ENCODE data around the gene SRPK2. TPM values are rescaled to one million over a fixed set of nuclear protein-coding genes. Genes with fewer than 3 reads are reported as not detected.

Gene SRPK2
- total and polyA plus RNA-seq, 9 donors = 15.2 to 50.0 (median 37.8) TPM

DNA sequence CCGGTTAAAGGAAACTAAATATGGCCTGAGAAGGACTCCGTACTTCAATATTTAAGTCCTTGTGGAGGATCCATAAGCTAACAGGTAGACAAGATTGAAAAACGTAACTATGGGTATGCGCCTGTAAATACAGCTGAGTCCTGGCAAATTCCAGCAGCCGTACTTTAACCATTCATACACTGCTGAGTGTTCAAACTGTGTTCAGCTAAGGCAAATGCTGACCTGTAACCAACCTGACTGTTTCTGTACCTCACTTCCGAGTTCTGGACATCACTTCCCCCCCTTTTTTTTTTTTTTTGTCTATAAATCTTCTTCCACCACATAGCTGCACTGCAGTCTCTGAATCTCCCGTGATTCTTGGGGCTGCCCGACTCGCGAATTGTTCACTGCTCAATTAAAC lies 69.1 kb downstream of the SRPK2 start:
- H3K27me3 ChIP-seq = no peaks in the 10 kb centered on the region
- no peak for DNase-seq
- no peak for TF ChIP-seq EP300 (IDR thresholded peaks at IDR 0.05)
- TF ChIP-seq, protein P1, sequence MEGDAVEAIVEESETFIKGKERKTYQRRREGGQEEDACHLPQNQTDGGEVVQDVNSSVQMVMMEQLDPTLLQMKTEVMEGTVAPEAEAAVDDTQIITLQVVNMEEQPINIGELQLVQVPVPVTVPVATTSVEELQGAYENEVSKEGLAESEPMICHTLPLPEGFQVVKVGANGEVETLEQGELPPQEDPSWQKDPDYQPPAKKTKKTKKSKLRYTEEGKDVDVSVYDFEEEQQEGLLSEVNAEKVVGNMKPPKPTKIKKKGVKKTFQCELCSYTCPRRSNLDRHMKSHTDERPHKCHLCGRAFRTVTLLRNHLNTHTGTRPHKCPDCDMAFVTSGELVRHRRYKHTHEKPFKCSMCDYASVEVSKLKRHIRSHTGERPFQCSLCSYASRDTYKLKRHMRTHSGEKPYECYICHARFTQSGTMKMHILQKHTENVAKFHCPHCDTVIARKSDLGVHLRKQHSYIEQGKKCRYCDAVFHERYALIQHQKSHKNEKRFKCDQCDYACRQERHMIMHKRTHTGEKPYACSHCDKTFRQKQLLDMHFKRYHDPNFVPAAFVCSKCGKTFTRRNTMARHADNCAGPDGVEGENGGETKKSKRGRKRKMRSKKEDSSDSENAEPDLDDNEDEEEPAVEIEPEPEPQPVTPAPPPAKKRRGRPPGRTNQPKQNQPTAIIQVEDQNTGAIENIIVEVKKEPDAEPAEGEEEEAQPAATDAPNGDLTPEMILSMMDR (IDR thresholded peaks at IDR 0.05) = no peak
- TF ChIP-seq POLR2A (IDR thresholded peaks at IDR 0.05) = no peak
- H3K27ac ChIP-seq = no peak overlapping the region
- no peak overlapping the region for H3K4me3 ChIP-seq
- peaks cover 3% of the 10 kb centered on the region for H3K4me1 ChIP-seq (ENCODE audit: insufficient read depth)
- intact Hi-C loops (cut with DNase I) = no loop called here
- no peaks in the 10 kb centered on the region for H3K36me3 ChIP-seq
- 65 to 86% (median 82%) methylated on average over 10 of the region's 10 CpGs for WGBS, 3 donors
- no peaks in the 10 kb centered on the region for H3K9me3 ChIP-seq

DNA sequence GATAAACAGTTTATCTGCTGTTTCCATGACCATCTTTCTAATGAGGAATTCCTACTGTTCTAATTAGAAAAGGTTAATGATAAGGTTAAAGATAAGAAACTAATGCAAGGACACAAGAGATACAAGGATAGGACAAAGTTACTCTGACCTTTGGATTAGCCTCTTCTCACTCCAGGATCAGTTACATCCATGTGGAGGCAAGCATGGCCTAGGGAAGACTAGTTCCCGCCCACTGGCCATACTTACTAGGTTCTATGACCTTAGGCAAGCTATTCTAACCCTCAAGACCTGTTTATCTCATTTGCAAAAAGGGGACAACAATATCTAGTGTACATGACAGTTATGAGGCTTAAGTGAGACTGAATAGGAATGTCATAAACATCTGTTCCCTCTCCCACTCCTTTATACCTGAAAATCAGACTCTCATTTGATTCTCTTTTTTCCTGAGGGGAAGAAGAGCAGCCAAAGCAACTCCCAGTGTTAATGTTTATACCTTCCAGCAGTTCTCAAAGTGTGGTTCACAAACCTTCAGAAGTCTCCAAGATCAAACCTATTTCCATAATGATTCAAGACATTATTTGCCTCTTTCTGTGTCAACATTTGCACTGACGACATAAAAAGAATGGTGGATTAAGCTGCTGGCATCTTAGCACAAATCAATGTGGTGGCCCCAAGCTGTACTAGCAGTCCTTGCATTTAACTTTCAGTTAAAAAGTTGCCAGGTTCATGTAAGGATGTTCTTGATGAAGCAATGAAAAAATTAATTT lies 72.0 kb downstream of the SRPK2 start:
- H3K27ac ChIP-seq = no peak overlapping the region
- TF ChIP-seq, protein P1 (IDR thresholded peaks at IDR 0.05) = no peak
- TF ChIP-seq POLR2A (IDR thresholded peaks at IDR 0.05) = no peak
- TF ChIP-seq EP300 (IDR thresholded peaks at IDR 0.05) = no peak
- no peaks in the 10 kb centered on the region for H3K27me3 ChIP-seq
- no peak overlapping the region for H3K4me3 ChIP-seq
- no peaks in the 10 kb centered on the region for H3K36me3 ChIP-seq
- no peaks in the 10 kb centered on the region for H3K9me3 ChIP-seq
- intact Hi-C loops (cut with DNase I) = no loop called here
- H3K4me1 ChIP-seq (ENCODE audit: insufficient read depth) = peaks cover 1% of the 10 kb centered on the region
- WGBS, 3 donors = 97 to 100% (median 99%) methylated on average over 2 of the region's 2 CpGs
- DNase-seq = no peak

DNA sequence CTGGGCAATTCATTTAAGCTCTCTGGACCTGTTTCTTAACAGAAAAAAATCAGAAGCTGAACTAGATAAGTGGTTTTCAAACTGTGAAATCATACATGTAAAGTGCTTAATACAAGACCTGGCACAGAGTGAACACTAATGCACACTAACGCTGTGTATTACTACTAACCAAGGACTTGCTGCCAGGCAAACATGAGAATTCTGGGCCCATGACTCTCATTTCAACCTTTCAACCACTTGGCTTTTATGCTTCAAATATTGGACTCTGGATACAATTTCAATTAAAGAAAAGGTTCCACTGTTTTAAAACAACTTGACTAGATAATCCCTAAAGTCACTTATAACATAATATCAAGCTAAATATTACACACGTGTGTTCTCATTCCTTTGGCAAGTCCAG lies 73.4 kb downstream of the SRPK2 start:
- no peaks in the 10 kb centered on the region for H3K9me3 ChIP-seq
- TF ChIP-seq POLR2A (IDR thresholded peaks at IDR 0.05) (no peak), EP300 (IDR thresholded peaks at IDR 0.05) (no peak)
- TF ChIP-seq, protein P1 (IDR thresholded peaks at IDR 0.05) = no peak
- intact Hi-C loops (cut with DNase I) = no loop called here
- DNase-seq = no peak
- H3K27me3 ChIP-seq = no peaks in the 10 kb centered on the region
- no peak overlapping the region for H3K27ac ChIP-seq
- 29 to 55% (median 42%) methylated on average over 2 of the region's 2 CpGs for WGBS, 3 donors
- H3K4me1 ChIP-seq (ENCODE audit: insufficient read depth) = no peaks in the 10 kb centered on the region
- no peak overlapping the region for H3K4me3 ChIP-seq
- no peaks in the 10 kb centered on the region for H3K36me3 ChIP-seq

DNA sequence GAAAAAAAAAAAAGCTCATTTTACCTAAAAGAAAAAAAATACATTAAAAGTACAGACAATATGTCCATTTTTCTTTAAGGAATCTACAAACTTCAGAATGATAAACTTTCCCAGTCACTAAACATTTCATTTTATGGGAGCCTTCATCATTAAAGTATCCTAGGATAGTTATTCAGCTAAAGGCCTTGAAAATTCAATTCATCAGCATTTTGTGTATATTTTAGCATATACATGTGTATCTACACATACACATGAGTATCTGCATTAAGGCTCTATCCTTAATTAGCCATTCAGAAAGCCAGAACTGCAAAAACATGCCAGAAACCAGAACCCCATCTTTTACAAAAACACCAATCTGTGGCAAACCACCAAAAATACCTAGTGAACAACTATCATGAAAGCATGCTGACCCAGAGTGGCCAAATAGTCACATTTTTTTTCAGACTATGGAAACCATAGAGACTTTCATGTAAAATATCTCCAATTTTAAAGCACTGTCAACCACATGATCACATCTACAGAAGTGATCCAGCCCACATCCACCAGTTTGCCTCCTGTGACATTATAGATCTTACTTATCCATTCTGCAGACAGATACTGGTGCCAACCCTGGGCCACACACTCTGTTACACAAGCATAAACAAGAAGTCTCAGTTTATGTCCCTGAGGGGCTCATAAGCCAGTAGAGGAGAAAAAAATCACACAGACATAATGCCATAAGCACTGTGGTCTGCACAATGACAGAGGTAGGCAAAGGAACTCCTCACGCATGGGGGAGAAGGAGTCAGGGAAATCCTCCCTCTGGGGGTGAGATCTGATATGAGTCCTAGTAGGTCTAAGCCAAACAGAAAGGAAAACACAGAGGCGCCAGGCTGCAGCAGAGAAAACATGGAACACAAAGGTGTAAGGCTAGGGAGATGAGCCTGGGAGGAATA lies 79.2 kb downstream of the SRPK2 start:
- 88 to 95% (median 94%) methylated on average over 2 of the region's 2 CpGs for WGBS, 3 donors

More for the DNA sequence above, 79.2 kb downstream of the SRPK2 start:
- H3K9me3 ChIP-seq = no peaks in the 10 kb centered on the region
- no peaks in the 10 kb centered on the region for H3K27me3 ChIP-seq
- no peaks in the 10 kb centered on the region for H3K36me3 ChIP-seq
- H3K4me3 ChIP-seq = no peak overlapping the region
- TF ChIP-seq EP300 (IDR thresholded peaks at IDR 0.05) = no peak
- TF ChIP-seq POLR2A (IDR thresholded peaks at IDR 0.05) = no peak
- TF ChIP-seq, protein P1 (IDR thresholded peaks at IDR 0.05) = no peak
- no peak overlapping the region for H3K27ac ChIP-seq
- H3K4me1 ChIP-seq (ENCODE audit: insufficient read depth) = no peaks in the 10 kb centered on the region
- intact Hi-C loops (cut with DNase I) = no loop called here
- DNase-seq = no peak

Measured in ovary (tissue), 9 donors.